Osteoblast (primary cell): ENCODE measurements around the gene GRPR. TPM values are rescaled to one million over a fixed set of nuclear protein-coding genes. Genes with fewer than 3 reads are reported as not detected.

Experiments used
- DNase-seq: peaks from one replicate; pipeline ENCODE4 v3.0.0; 2011; ENCODE audit warnings: low spot score, mixed read lengths; ENCODE audit not compliant: insufficient read length; ENCODE audit errors: missing footprints
- H2AFZ ChIP-seq: 2 replicates; pipeline ENCODE4 v1.6.0; 2011; ENCODE audit warnings: mild to moderate bottlenecking, low read length
- H3K27ac ChIP-seq: 2 replicates; pipeline ENCODE4 v1.5.1; 2011; ENCODE audit warnings: mild to moderate bottlenecking, low read depth, low read length, moderate library complexity
- H3K27me3 ChIP-seq: 2 replicates; pipeline ENCODE4 v1.6.0; 2012; ENCODE audit warnings: mild to moderate bottlenecking, control low read depth, inconsistent platforms, low read length, moderate library complexity; ENCODE audit not compliant: insufficient read depth
- H3K36me3 ChIP-seq: 2 replicates; pipeline ENCODE4 v1.5.1; 2011; ENCODE audit warnings: mild to moderate bottlenecking, low read length, control low read depth, moderate library complexity; ENCODE audit not compliant: insufficient read depth
- H3K4me1 ChIP-seq: 2 replicates; pipeline ENCODE4 v1.5.1; 2011; ENCODE audit warnings: mild to moderate bottlenecking, low read length, control low read depth, moderate library complexity; ENCODE audit not compliant: insufficient read depth
- H3K4me2 ChIP-seq: 2 replicates; pipeline ENCODE4 v1.6.0; 2011; ENCODE audit warnings: mild to moderate bottlenecking, low read length; ENCODE audit not compliant: insufficient read depth
- H3K4me3 ChIP-seq: fragments of 200-600 bp; sonication (generic); 3 replicates; pipeline ENCODE4 v1.5.1; 2012; ENCODE audit warnings: mild to moderate bottlenecking, low read length, inconsistent platforms; ENCODE audit not compliant: insufficient read depth
- H3K79me2 ChIP-seq: 2 replicates; pipeline ENCODE4 v1.6.0; 2012; ENCODE audit warnings: mild to moderate bottlenecking, low read length, control low read depth, inconsistent platforms; ENCODE audit not compliant: insufficient read depth
- H3K9me3 ChIP-seq: 2 replicates; pipeline ENCODE4 v1.5.1; 2011; ENCODE audit warnings: low read depth, low read length, control low read depth
- H4K20me1 ChIP-seq: 2 replicates; pipeline ENCODE4 v1.6.0; 2012; ENCODE audit warnings: mild to moderate bottlenecking, low read length, control low read depth; ENCODE audit not compliant: insufficient read depth
- CTCF ChIP-seq: IDR thresholded peaks from 2 replicates; pipeline ENCODE4 v1.5.1; 2011; ENCODE audit warnings: mild to moderate bottlenecking, low read depth, low read length, moderate library complexity; ENCODE audit errors: extremely low read depth
- total RNA-seq: library from RNA; depleted of rRNA; stranded (reverse); fragments of >200 nt; gene quantifications from 2 replicates; pipeline ENCODE4 v1.2.3, GENCODE V29; 2012

The GRPR gene
- total RNA-seq, 1 donor: not detected

- peaks cover 1% of the 10 kb centered on the region for H3K9me3 ChIP-seq
- no peak overlapping the region for H3K27ac ChIP-seq
- no peak overlapping the region for H2AFZ ChIP-seq
- no peaks in the 10 kb centered on the region for H4K20me1 ChIP-seq
- no peaks in the 10 kb centered on the region for H3K36me3 ChIP-seq
- peaks cover 73% of the 10 kb centered on the region for H3K27me3 ChIP-seq
- no peaks in the 10 kb centered on the region for H3K79me2 ChIP-seq
- TF ChIP-seq CTCF: peak; percentile 26
- peaks cover 9% of the 10 kb centered on the region for H3K4me1 ChIP-seq
- H3K4me2 ChIP-seq: no peak overlapping the region
- no peak overlapping the region for H3K4me3 ChIP-seq
- no peak for DNase-seq
These were observed 10.9 kb upstream of the GRPR start for GRCh38 chrX:16112428-16112827.

GRCh38 chrX:16113978-16114565 lies 9.3 kb upstream of the GRPR start:
- Histone ChIP-seq H3K4me1 (peaks cover 9% of the 10 kb centered on the region), H3K36me3 (no peaks in the 10 kb centered on the region), H3K4me2 (peak overlapping the region; percentile 48), H2AFZ (no peak overlapping the region), H3K79me2 (no peaks in the 10 kb centered on the region), H3K9me3 (peaks cover 1% of the 10 kb centered on the region), H4K20me1 (no peaks in the 10 kb centered on the region), H3K4me3 (no peak overlapping the region), H3K27me3 (peaks cover 80% of the 10 kb centered on the region), H3K27ac (no peak overlapping the region)
- TF ChIP-seq CTCF: no peak
- no peak for DNase-seq

GRCh38 chrX:16114611-16115010 lies 8.8 kb upstream of the GRPR start:
- Histone ChIP-seq H3K27me3 (peaks cover 84% of the 10 kb centered on the region), H3K79me2 (no peaks in the 10 kb centered on the region), H2AFZ (no peak overlapping the region), H3K9me3 (peaks cover 5% of the 10 kb centered on the region), H3K4me1 (peaks cover 9% of the 10 kb centered on the region), H3K27ac (no peak overlapping the region), H3K4me3 (no peak overlapping the region), H3K36me3 (no peaks in the 10 kb centered on the region), H3K4me2 (peak overlapping the region; percentile 48), H4K20me1 (no peaks in the 10 kb centered on the region)
- no peak for DNase-seq
- TF ChIP-seq CTCF: no peak

GRCh38 chrX:16119353-16120220 lies 3.8 kb upstream of the GRPR start:
- Histone ChIP-seq H2AFZ (no peak overlapping the region), H3K27me3 (peaks cover 68% of the 10 kb centered on the region), H3K27ac (no peak overlapping the region), H4K20me1 (no peaks in the 10 kb centered on the region), H3K4me2 (no peak overlapping the region), H3K36me3 (no peaks in the 10 kb centered on the region), H3K9me3 (peaks cover 4% of the 10 kb centered on the region), H3K4me1 (peaks cover 6% of the 10 kb centered on the region), H3K4me3 (no peak overlapping the region), H3K79me2 (no peaks in the 10 kb centered on the region)
- TF ChIP-seq CTCF: no peak
- no peak for DNase-seq
